A673 (cell line): ENCODE results near the gene PDE4B.

Experiments
- EZH2 ChIP-seq: fragments of 200-600 bp; sonication (generic); IDR thresholded peaks from 2 replicates; pipeline ENCODE4 v1.6.1; 2017; ENCODE audit warnings: borderline replicate concordance, low read depth, mild to moderate bottlenecking, mixed read lengths, antibody characterized with exemption, low read length; ENCODE audit not compliant: poor library complexity, severe bottlenecking
- TF ChIP-seq, protein P1 (sequence below): fragments of 300-800, 200-600 bp; sonication (generic); conservative IDR thresholded peaks from 2 replicates; pipeline ENCODE4 v1.5.1; 2017; ENCODE audit warnings: low read depth, mild to moderate bottlenecking, antibody characterized with exemption, low read length, moderate library complexity, mixed read lengths

DNA sequence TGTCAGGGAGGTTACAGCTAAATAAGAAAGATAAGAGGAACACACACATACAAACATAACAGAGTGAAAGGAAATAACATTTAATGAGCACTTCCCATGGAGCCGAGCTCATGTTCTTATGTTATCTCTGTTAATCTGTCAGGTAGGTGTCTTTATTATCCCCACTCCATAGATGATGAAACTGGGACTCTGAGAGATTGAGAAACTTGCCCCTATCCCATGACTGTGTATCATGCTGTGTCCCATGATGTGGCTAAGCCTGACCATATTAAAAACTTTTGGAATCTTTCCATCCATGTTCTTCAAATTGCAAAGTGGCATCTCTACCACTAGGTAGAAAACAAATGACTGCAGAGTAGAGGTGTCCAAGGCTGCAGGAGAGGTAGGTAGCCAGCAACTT lies 456.1 kb downstream of the PDE4B start:
- TF ChIP-seq, protein P1, sequence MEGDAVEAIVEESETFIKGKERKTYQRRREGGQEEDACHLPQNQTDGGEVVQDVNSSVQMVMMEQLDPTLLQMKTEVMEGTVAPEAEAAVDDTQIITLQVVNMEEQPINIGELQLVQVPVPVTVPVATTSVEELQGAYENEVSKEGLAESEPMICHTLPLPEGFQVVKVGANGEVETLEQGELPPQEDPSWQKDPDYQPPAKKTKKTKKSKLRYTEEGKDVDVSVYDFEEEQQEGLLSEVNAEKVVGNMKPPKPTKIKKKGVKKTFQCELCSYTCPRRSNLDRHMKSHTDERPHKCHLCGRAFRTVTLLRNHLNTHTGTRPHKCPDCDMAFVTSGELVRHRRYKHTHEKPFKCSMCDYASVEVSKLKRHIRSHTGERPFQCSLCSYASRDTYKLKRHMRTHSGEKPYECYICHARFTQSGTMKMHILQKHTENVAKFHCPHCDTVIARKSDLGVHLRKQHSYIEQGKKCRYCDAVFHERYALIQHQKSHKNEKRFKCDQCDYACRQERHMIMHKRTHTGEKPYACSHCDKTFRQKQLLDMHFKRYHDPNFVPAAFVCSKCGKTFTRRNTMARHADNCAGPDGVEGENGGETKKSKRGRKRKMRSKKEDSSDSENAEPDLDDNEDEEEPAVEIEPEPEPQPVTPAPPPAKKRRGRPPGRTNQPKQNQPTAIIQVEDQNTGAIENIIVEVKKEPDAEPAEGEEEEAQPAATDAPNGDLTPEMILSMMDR, result no peak
- TF ChIP-seq EZH2, result no peak
